BLaER1 treated with 17β-estradiol and CSF1 and Interleukin-3, amounts not matched to agents 10 nM and 100 nM (cell line): ENCODE data around the gene ZNF415.
"Not testable (repeated sequence)": the region's sequence is repeated elsewhere in the genome, so short reads cannot be mapped to it uniquely, and the experiment has no call there.

ENCODE experiments used
- H3K27ac ChIP-seq, 11 experiments: shearing (Covaris generic); formaldehyde crosslinking; 2 replicates each; pipeline ENCODE4 v1.8.1; 2022
- H3K27me3 ChIP-seq, 11 experiments: shearing (Covaris generic); formaldehyde crosslinking; 2 replicates each; pipeline ENCODE4 v1.8.1; 2022
- H3K36me3 ChIP-seq, 11 experiments: shearing (Covaris generic); formaldehyde crosslinking; 2 replicates each; pipeline ENCODE4 v1.8.1; 2022
- H3K4me1 ChIP-seq, 10 experiments: shearing (Covaris generic); formaldehyde crosslinking; 2 replicates each; pipeline ENCODE4 v1.8.1; 2022
- H3K4me2 ChIP-seq, 11 experiments: shearing (Covaris generic); formaldehyde crosslinking; 2 replicates each; pipeline ENCODE4 v1.8.1; 2022
- H3K4me3 ChIP-seq, 10 experiments: shearing (Covaris generic); formaldehyde crosslinking; 2 replicates each; pipeline ENCODE4 v1.8.1; 2022
- H3K9ac ChIP-seq, 11 experiments: shearing (Covaris generic); formaldehyde crosslinking; 2 replicates each; pipeline ENCODE4 v1.8.1; 2022
- H3K9me3 ChIP-seq, 11 experiments: shearing (Covaris generic); formaldehyde crosslinking; replicated peaks in 1 of 11; 2 replicates each; pipeline ENCODE4 v1.8.1; 2022
- H4K20me1 ChIP-seq, 11 experiments: shearing (Covaris generic); formaldehyde crosslinking; 2 replicates each; pipeline ENCODE4 v1.8.1; 2022
- Cebpa-rat ChIP-seq, 11 experiments: shearing (Covaris generic); IDR thresholded peaks; 2 replicates each; pipeline ENCODE4 v1.8.1; 2022

ZNF415 gene

GRCh38 chr19:53156850-53157249 is 24.1 kb upstream of the ZNF415 start:
- Histone ChIP-seq H3K9ac (peak overlapping the region in 2 of 11 experiments; percentile 86 to 89; a peak in 3 of 22 replicates), H3K9me3 (peaks cover 37 to 76% (median 59%) of the 10 kb centered on the region in 11 experiments), H3K27ac (peak overlapping the region in 1 of 11 experiments; percentile 37; a peak in 2 of 22 replicates), H3K36me3 (peaks cover 37 to 49% (median 39%) of the 10 kb centered on the region in 11 experiments), H3K4me3 (peak overlapping the region; percentile 7 to 83 (median 76); a peak in 14 of 20 replicates), H3K4me2 (peak overlapping the region; percentile 84 to 99 (median 97)), H3K4me1 (peaks cover 17 to 24% (median 18%) of the 10 kb centered on the region in 10 experiments), H3K27me3 (no peaks in the 10 kb centered on the region), H4K20me1 (peaks cover 0 to 19% (median 11%) of the 10 kb centered on the region in 11 experiments; a peak in 9 of 22 replicates)
- TF ChIP-seq Cebpa-rat (IDR thresholded peaks at IDR 0.05) = no peak

GRCh38 chr19:53147645-53148044 is 14.9 kb upstream of the ZNF415 start:
- no peaks in the 10 kb centered on the region for H3K27me3 ChIP-seq
- H4K20me1 ChIP-seq = no peaks in the 10 kb centered on the region
- H3K27ac ChIP-seq = no peak overlapping the region
- H3K36me3 ChIP-seq = peaks cover 92 to 96% (median 94%) of the 10 kb centered on the region in 11 experiments
- peak overlapping the region in 2 of 10 experiments; percentile 3 to 10; a peak in 1 of 20 replicates for H3K4me3 ChIP-seq
- H3K4me2 ChIP-seq = no peak overlapping the region
- H3K4me1 ChIP-seq = no peaks in the 10 kb centered on the region
- H3K9ac ChIP-seq = no peak overlapping the region
- H3K9me3 ChIP-seq = peaks cover 94 to 96% (median 95%) of the 10 kb centered on the region in 11 experiments
- TF ChIP-seq Cebpa-rat (IDR thresholded peaks at IDR 0.05) = no peak

GRCh38 chr19:53140351-53140750 is 7.6 kb upstream of the ZNF415 start:
- no peak overlapping the region for H3K27ac ChIP-seq
- H3K4me3 ChIP-seq = peak overlapping the region in 4 of 10 experiments; percentile 3 to 25 (median 12); a peak in 4 of 20 replicates
- no peaks in the 10 kb centered on the region for H3K27me3 ChIP-seq
- H3K36me3 ChIP-seq = peaks cover 58 to 82% (median 71%) of the 10 kb centered on the region in 11 experiments
- H3K9me3 ChIP-seq = peaks cover 82 to 95% (median 91%) of the 10 kb centered on the region in 11 experiments
- no peak overlapping the region for H3K4me2 ChIP-seq
- H3K9ac ChIP-seq = no peak overlapping the region
- no peaks in the 10 kb centered on the region for H4K20me1 ChIP-seq
- TF ChIP-seq Cebpa-rat (IDR thresholded peaks at IDR 0.05) = no peak
- H3K4me1 ChIP-seq = no peaks in the 10 kb centered on the region

- Histone ChIP-seq H4K20me1 (no peaks in the 10 kb centered on the region), H3K27ac (no peak overlapping the region), H3K27me3 (no peaks in the 10 kb centered on the region), H3K36me3 (peaks cover 25 to 47% (median 38%) of the 10 kb centered on the region in 11 experiments), H3K9me3 (peaks cover 61 to 81% (median 67%) of the 10 kb centered on the region in 11 experiments), H3K9ac (no peak overlapping the region), H3K4me1 (peaks cover 5 to 12% (median 7%) of the 10 kb centered on the region in 10 experiments; a peak in 18 of 20 replicates), H3K4me3 (no peak overlapping the region), H3K4me2 (no peak overlapping the region)
- 0 out of 22 replicates have a peak, but pooled peaks of 1 of the 11 experiments have one; percentile 12 for TF ChIP-seq Cebpa-rat (IDR thresholded peaks at IDR 0.05)
Measured at GRCh38 chr19:53136432-53136831, 3.7 kb upstream of the ZNF415 start.

- peak overlapping the region; percentile 62 to 75 (median 66); a peak in 19 of 20 replicates for H3K4me3 ChIP-seq
- H3K9me3 ChIP-seq = peaks cover 14 to 34% (median 20%) of the 10 kb centered on the region in 11 experiments; a peak in 19 of 22 replicates
- no peaks in the 10 kb centered on the region for H4K20me1 ChIP-seq
- peaks cover 0 to 9% (median 0%) of the 10 kb centered on the region in 11 experiments; a peak in 2 of 22 replicates for H3K36me3 ChIP-seq
- H3K27me3 ChIP-seq = no peaks in the 10 kb centered on the region
- H3K4me2 ChIP-seq = peak overlapping the region; percentile 73 to 91 (median 82)
- peak overlapping the region in 1 of 11 experiments; percentile 74; a peak in 3 of 22 replicates for H3K27ac ChIP-seq
- no peak for TF ChIP-seq Cebpa-rat (IDR thresholded peaks at IDR 0.05)
- H3K4me1 ChIP-seq = peaks cover 8 to 17% (median 12%) of the 10 kb centered on the region in 10 experiments; a peak in 18 of 20 replicates
- peak overlapping the region; percentile 70 to 83 (median 79); a peak in 21 of 22 replicates for H3K9ac ChIP-seq
Measured at GRCh38 chr19:53131727-53132126, 983 bp downstream of the ZNF415 start.

- Histone ChIP-seq H3K36me3 (peaks cover 0 to 5% (median 0%) of the 10 kb centered on the region in 11 experiments; a peak in 1 of 22 replicates), H4K20me1 (no peaks in the 10 kb centered on the region), H3K27ac (no peak overlapping the region), H3K4me1 (peaks cover 8 to 17% (median 12%) of the 10 kb centered on the region in 10 experiments; a peak in 18 of 20 replicates), H3K9me3 (peaks cover 8 to 28% (median 14%) of the 10 kb centered on the region in 11 experiments; a peak in 17 of 22 replicates), H3K27me3 (no peaks in the 10 kb centered on the region), H3K9ac (peak overlapping the region in 1 of 11 experiments; percentile 83; a peak in 1 of 22 replicates), H3K4me3 (peak overlapping the region in 1 of 10 experiments; percentile 66; a peak in 1 of 20 replicates), H3K4me2 (peak overlapping the region; percentile 73 to 91 (median 82))
- no peak for TF ChIP-seq Cebpa-rat (IDR thresholded peaks at IDR 0.05)
Measured at GRCh38 chr19:53131085-53131590, 1.6 kb downstream of the ZNF415 start.

GRCh38 chr19:53130506-53130905 is 2.2 kb downstream of the ZNF415 start:
- no peak overlapping the region for H3K4me3 ChIP-seq
- H3K9ac ChIP-seq = no peak overlapping the region
- H3K36me3 ChIP-seq = peaks cover 0 to 3% (median 0%) of the 10 kb centered on the region in 11 experiments; a peak in 1 of 22 replicates
- no peaks in the 10 kb centered on the region for H3K27me3 ChIP-seq
- no peaks in the 10 kb centered on the region for H4K20me1 ChIP-seq
- TF ChIP-seq Cebpa-rat (IDR thresholded peaks at IDR 0.05) = no peak
- H3K9me3 ChIP-seq = peaks cover 3 to 23% (median 14%) of the 10 kb centered on the region in 11 experiments; a peak in 17 of 22 replicates
- H3K4me1 ChIP-seq = peaks cover 8 to 17% (median 12%) of the 10 kb centered on the region in 10 experiments; a peak in 18 of 20 replicates
- no peak overlapping the region for H3K27ac ChIP-seq
- H3K4me2 ChIP-seq = peak overlapping the region in 2 of 11 experiments; percentile 40 to 83; a peak in 3 of 22 replicates

GRCh38 chr19:53126733-53127526 is 5.8 kb downstream of the ZNF415 start:
- H3K4me3 ChIP-seq, H3K9ac ChIP-seq, H3K4me2 ChIP-seq, H3K36me3 ChIP-seq, H3K9me3 ChIP-seq, H3K27me3 ChIP-seq, H4K20me1 ChIP-seq, H3K27ac ChIP-seq: not testable (repeated sequence)
- peaks cover 12 to 29% (median 20%) of the 10 kb centered on the region in 10 experiments; a peak in 19 of 20 replicates for H3K4me1 ChIP-seq
